NCI-H146 treated with DMSO at 0.1 percent for 48 hours (cell line): Measurements from ENCODE around the gene RARS2.
"Not testable (repeated sequence)": the region's sequence is repeated elsewhere in the genome, so short reads cannot be mapped to it uniquely, and the experiment has no call there.

Source experiments
- DNase-seq: peaks from one replicate; lab custom pipeline; 2025; ENCODE audit not compliant: unreplicated experiment; lab: John Stamatoyannopoulos, UW

Gene RARS2, protein sequence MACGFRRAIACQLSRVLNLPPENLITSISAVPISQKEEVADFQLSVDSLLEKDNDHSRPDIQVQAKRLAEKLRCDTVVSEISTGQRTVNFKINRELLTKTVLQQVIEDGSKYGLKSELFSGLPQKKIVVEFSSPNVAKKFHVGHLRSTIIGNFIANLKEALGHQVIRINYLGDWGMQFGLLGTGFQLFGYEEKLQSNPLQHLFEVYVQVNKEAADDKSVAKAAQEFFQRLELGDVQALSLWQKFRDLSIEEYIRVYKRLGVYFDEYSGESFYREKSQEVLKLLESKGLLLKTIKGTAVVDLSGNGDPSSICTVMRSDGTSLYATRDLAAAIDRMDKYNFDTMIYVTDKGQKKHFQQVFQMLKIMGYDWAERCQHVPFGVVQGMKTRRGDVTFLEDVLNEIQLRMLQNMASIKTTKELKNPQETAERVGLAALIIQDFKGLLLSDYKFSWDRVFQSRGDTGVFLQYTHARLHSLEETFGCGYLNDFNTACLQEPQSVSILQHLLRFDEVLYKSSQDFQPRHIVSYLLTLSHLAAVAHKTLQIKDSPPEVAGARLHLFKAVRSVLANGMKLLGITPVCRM

DNA sequence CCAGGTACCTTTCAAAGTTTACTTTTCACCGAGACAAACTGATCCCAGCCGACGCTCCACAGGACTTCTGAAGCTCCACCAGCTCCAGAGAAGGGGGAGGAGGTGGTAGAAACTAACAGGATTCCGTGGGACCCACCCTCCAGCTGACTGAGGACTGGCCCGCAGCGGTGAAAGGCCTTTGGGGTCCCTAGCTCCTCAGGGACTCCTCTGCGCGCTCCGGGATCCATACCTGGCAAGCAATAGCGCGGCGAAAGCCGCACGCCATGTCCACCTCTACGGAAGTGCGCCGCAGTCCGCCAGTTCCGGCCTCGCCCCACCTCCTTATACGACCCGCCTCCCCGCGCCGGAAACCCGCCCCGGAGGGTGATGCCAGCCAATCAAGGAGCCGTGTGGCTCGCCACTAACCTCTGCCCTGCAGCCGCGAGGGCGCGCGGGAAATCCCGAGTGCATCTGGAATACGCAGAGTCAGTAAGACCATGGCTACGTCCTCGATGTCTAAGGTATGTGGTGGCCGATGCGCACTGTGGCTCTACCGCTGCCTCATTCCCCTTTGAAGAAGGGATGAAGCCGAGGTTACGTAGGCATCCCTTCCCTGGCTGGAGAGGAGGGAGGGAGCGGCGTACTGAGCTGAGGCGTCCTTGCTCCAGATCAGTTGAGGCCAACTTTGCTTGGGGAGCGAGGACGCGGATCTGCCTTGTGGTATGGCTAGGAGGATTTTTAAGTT lies at the start of gene RARS2, which contains the start of gene ORC3:
Gene RARS2 (minus strand): TSS at position 295 of the 724 bp plus-strand sequence. CDS start 30 bp downstream, at position 265.
Gene ORC3 (plus strand): TSS at position 443 of the 724 bp plus-strand sequence. CDS start 34 bp downstream, at position 477.
- peak; percentile 87 for DNase-seq

DNA sequence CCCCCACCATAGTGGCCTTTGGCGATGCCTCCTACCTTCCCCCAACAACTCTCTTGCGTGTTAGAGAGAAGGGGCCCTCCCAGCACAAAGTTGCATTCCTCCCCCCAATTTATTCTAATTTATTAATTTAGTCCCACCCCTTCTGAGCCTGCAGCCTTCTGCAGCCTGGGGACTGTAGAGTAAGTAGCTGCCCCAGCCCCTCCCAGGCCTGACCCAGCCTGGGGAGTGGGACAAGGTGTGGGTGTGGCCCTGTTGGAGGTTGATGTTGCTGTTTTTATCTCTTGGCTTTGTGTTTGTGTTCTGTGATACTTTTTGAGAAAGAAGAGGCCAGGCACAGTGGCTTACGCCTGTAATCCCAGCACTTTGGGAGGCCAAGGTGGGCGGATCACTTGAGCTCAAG lies 49.6 kb upstream of the RARS2 start:
- DNase-seq = no peak

DNA sequence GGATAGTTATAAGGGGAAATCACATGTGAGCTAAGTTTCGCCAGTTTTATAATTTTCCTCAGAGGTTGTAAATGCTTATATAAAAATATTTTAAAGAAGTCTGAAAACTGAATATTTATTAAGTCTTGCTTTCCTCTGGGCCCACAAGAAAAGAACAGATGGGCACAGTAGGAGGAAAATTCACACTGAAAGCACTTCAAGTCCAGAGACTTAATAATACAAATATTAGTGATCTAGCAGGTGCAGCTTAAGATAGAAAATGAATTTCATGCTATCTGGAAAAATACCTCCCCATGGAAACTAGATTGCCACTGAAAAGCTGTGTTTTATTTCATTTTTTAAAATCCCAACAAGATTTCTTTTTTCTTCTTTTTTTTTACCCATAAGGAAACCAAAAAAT lies 47.3 kb upstream of the RARS2 start:
- no peak for DNase-seq

DNA sequence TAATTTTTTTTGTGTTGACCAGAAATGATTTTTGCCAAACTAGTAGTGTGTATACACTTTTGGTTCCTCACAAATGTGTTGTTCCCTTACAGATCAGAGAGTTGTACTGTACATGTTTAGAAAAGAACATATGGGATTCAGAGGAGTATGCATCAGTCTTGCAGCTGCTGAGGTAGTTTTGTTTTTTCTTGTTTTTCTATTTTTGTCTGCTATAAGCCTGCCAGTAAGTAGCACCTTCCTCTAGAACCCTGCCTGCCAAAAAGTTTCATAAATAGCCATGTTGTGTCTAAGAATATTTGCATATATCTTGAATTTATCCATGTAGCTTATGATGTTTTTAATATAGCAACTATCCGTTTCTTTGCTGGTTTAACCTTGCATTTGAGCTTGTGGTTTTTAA lies 46.5 kb upstream of the RARS2 start:
- DNase-seq = no peak

DNA sequence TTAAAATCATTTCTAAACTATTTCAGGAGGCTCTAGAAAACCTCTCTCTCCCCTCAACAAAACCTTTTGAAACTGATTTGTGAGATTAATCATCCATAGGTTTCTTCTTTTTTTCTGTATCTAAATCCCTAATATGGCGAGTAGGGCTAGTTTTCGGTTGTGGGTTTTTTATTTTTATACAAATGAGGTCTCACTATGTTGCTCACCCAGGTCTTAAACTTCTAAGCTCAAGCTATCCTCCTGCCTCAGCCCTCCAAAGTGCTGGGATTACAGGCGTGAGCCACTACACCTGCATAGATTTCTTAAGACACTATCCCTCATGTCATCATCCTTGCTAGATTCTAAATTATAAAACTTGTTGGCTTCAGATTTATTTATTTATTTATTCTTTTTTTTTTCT lies 44.1 kb upstream of the RARS2 start:
- no peak for DNase-seq

DNA sequence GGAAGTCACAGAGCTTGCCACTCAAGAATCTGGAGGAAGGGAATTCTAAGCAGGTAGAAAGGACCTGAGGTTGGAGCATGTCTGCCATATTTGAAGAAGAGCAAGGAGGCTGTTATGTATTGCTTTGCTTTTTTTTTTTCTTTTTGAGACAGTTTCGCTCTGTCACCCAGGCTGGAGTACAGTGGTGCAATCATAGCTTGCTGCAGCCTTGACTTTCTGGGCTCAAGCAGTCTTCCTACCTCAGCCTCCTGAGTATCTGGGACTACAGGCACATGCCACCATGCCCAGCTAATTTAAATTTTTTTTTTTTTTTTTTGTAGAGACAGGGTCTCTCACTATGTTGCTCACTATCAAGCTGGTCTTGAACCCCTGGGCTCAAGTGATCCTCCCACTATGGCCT lies 41.0 kb upstream of the RARS2 start:
- no peak for DNase-seq

DNA sequence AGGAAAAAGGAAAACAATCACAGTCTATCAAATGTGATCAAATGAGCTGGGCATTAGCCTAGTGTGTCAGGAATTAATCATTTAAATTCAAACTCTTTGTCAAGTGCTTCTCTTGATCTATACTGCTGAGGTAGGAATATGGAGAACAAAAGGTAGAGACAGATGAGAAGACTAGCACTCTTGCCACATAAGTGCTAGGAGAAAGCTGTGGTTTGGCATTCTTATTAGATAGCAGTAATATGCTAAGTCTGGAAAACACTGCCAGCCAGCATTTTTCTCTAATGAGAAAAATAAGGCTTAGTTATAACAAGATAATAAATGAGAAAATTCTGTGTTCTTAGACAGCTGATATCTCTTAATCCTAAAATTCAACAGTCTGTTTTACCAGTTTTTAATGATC lies 39.1 kb upstream of the RARS2 start:
- DNase-seq = no peak

DNA sequence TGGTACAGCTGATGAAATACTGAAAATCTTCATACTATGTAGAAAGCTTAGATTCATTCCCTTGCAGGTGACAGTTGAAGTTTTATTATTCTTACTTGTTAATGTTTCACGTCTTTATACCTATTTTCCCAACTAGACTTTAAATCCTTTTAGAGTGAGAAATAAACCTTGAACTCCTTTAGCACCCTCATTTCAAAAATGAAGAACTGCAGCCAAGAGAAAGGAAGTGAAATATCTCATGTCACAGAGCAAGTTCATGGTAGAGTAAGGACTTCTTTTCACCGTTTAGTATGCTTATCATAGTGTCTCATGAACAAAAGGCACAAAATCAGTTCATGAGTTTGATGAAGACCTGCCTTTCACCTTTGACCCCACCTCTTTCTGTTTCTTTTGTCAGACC lies 38.6 kb upstream of the RARS2 start:
- DNase-seq = no peak

DNA sequence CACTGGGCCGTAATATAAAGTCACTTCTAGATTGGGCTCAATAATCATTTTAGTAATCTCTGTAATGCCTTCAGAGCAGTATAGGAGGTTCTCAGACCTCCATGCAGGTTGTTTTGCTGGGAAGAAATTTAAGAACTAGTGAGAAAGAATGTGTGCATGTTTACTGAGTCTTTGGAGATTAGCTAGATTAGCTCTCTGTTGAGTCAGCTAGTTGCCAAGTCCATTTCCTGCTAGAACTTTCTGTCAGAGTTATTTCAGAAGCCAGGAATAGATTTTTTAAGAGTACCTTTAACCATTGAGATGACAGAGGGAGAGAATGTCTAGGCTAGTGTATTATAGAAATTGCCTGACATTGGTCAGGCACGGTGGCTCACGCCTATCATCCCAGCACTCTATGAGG lies 33.5 kb upstream of the RARS2 start:
- no peak for DNase-seq

DNA sequence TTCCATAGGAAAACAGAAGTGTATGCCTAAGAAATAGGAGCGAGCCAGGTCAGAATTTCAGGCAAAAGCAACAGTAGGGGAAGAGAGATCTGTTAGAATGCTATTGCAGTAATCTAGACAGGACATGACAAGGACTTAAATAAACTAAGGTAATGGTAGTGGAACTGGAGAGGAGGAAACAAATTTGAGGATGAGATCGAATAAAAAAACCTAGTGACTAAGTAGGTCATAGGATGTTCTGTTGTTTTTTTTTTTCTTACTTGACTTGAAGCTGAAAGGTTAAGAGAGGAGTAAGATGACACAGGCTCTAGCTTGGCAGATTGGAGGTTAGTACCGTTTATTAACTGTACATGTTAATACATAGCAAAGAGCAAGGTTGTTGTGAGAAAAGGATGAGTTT lies 28.7 kb upstream of the RARS2 start:
- no peak for DNase-seq

DNA sequence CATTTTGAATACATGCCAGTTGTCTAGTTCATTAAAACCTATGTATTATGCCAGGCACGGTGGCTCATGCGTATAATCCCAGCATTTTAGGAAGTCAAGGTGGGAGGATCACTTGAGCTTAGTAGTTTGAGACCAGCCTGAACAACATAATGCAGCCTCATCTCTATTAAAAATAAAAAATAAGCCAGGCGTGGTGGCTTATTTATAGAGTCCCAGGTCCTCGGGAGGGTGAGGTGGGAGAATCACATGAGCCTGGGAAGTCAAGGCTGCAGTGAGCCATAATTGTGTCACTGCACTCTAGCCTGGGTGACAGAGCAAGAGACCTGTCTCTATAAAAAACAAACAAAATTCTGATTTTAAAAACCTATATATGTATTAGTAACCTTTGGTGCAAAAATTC lies 27.6 kb upstream of the RARS2 start:
- no peak for DNase-seq

DNA sequence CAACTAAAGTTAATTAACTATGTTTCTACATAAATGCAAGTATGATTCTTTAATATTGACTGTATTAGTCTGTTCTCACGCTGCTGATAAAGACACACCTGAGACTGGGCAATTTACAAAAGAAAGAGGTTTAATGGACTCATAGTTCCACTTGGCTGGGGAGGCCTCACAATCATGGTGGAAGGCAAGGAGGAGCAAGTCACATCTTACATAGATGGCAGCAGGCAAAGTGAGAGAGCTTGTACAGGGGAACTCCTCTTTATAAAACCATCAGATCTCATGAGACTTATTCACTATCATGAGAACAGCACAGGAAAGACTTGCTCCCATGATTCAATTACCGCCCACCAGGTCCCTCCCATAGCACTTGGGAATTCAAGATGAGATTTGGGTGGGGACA lies 23.2 kb upstream of the RARS2 start:
- not testable (repeated sequence) for DNase-seq

DNA sequence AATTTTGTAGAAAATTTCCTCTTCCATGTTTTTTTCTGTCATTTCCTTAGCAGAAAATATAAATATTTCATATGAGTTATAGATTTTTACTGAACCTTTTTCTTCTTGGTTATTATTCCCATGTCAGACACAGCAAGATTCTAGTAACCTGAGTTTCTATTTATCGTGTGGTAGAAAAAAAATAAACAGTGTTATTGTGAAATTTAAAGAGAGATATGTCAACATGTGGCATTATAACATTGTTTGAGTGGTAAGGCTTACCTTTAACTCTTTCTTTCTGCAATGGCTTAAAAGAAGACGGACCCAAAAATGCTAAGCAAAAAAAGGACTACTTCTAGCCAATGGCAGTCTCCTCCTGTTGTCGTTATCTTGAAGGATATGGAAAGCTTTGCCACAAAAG lies 19.0 kb upstream of the RARS2 start:
- DNase-seq = no peak

DNA sequence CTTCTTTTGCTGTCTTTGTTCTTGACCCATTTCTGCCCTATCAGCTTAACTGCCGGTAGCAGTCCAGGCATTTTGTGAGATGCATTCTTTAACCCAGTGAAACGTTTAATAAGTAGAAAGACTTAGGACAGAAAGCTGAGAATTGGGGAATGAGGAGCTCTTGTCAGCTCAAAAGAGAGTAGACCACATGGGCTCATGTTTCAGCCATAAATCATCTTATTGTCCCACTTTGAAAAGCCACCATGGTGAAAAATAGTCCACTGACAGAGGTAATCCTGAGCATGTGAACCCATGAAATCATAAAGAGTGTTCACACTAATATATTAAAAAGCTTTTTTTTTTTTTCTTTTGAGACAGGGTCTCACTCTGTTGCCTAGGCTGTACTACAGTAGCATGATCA lies 16.4 kb upstream of the RARS2 start:
- no peak for DNase-seq

DNA sequence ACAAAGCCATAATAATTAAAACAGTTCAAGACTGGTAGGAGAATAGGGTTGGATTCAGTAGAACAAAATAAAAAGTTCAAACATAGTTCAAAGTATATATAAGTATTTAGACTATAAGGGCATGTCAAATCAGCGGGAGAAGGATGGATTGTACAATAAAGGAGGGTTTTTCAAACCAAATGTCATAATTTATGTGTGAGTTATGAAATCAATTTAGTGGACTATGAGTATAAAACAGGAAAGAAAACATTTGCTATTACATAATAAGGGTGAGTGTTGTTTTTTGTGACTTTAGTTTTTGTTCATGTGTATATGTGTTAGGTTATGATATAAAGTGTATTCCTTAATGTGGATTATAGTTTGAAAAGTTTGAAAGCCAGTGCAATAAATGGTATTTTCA lies 10.8 kb upstream of the RARS2 start:
- DNase-seq = no peak

DNA sequence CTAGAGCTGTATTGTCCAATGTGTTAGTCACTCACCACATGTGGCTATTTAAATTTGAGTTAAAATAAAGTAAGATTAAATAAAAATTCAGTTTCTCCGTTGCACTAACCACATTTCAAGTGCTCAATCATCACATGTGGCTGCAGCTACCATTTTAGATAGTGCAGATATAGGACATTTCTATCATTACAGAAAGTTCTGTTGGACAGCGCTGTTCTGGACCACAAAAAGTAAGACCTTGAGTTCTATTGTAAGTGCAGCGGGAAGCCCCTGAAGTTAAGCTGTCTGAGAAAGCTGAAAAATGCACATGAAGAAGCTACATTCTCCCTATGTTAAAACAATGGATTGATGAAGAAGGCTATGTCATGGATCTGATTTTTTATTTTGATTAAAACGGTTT lies 1.2 kb upstream of the RARS2 start:
- no peak for DNase-seq

DNA sequence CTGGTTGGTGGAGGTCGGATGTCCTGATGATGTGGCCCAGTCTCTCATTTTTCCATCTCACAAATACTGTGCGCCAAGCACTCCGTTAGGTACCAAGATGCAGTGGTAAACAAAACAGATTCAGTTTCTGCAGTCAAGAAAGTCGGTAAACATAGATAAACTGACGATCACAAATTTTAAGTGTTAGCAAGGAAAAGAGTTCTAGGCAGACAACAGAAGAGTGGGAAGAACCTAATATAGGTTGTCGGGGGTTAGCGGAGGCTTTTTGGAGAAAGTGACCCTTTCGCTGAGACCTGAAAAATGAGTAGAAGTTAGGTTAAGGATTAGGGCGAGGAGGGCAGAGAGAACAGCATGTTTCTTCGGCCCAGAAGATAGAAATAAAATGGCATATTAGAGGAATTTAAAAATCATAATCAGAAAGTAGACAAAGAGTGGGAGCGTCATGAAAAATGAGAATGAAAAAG lies 662 bp upstream of the RARS2 start:
- DNase-seq = no peak

DNA sequence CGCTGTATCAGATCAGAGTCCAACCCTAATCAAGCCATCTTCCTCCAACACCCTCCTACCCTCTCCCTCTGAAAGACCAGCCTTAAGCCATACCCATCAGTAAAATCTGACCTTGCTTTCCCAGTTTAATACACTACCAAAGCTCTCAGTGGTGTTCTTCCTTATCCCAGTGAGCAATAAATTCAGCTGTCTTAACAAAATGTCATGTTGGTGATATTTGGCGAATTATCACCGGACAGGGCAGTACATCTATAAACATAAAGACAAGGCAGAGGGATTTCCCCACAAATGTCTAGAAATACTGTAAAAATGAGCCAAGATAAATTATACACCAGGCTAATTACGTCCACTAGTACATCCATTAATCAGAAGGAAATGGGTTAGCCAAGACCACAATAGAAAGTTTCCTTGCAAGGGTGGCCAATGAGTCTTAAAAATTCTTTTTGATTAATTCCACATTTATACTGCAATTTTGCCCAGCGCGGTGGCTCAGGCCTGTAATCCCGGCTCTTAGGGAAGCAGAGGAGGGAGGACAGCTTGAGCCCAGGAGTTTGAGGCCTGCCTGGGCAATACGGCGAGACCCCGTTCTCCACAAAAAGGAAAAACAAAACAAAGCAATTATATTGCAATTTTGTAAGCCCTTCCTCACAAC lies 905 bp downstream of the RARS2 start:
- no peak for DNase-seq

DNA sequence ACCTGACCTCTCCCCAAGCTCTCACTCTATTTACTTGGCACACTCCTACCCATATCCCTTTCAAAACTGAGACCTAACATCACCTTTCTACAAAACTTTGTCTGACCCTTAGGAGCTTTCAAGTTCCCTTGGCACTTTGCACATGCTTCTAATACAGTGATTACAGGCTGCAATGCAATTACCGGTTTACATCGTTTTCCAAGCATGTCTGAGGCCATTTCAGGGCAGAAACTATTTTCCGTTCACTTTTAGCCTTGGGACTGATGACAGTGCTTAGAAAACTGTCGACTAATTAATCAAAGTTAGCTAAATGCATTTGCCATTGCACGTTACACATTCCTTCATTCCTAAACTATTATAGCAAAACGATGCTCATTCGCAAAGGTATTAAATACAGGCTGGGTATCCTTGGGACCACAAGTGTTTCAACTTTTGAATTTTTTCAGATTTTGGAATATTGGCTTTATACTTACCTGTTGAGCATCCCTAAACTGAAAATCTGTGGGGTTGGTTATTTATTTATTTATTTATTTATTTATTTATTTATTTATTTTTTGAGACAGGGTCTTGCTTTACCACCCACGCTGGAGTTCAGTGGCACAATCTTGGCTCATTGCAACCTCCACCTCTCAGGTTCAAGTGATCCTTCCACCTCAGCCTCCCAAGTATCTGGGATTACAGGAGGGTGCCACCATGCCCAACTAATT lies 3.3 kb downstream of the RARS2 start:
- DNase-seq = no peak

DNA sequence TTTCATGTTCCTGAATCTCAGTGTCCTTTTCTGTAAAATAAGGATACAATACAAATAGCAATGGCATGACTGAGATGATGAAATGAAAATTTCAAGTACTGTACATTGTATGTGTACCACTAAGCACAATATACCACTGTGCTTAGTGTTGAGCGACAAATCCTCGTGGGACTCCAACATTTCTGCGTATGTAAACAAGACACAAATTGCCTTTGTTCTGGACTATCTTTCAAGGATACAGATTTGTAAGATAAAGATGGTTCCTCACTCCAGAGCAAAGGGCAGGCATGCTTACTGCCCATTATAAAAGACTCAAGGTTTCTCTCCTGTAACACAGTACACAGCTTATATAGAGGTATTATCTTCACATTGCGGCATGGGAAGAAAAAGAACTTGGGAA lies 6.0 kb downstream of the RARS2 start:
- DNase-seq = no peak

DNA sequence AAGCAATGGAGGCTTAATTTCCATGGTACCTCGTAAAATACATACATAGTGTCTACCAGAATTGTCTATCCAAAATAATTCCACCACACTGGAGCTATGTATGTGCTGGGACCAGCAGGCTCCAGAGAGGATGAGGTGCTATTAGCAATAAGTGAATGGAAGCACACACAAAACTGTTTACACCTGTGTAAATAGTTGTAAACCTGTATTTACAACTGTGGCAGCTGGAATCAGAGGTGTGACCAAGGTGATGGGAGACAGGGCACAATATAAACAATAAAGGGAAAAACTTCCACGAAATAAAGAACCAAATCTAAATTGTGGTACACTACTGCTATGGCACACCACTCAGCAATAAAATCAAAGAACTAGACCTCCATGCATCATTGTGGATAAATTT lies 14.4 kb downstream of the RARS2 start:
- no peak for DNase-seq
